ENCODE measurements around the gene FANCM.

- no peak for TF ChIP-seq CTCF (IDR thresholded peaks at IDR 0.05)
- TF ChIP-seq POLR2A (IDR thresholded peaks at IDR 0.05), result no peak
These were observed 15.6 kb upstream of the FANCM start for GRCh38 chr14:45120096-45120495.

Data from tibial nerve (tissue), 3 donors.